ENCODE data around the gene KCNH4. TPM values are rescaled to one million over a fixed set of nuclear protein-coding genes. Genes with fewer than 3 reads are reported as not detected.

The KCNH4 gene
- total RNA-seq, 4 donors from 2014 or later, result not detected

DNA sequence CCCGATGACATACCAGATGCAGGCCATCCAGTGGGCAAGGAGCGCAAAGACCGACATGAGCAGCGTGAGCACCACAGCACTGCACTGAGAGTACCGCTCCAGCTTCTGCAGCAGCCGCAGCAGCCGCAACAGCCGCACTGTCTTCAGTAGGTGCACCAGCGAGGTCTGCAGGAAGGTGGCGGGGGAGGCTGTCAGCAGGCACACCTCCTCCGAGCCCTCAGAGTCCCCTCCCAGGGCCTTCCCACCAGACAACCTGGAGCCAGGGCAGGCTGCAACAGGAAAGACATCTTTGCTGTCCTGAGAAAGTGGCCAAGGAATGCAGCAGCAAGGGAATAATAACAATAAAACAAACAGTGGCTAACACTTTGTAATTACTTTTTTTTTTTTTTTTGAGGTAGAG is 9.1 kb downstream of the KCNH4 start:
- no peak overlapping the region for H3K27ac ChIP-seq
- no peak for TF ChIP-seq CTCF (IDR thresholded peaks at IDR 0.05)
- TF ChIP-seq POLR2A (IDR thresholded peaks at IDR 0.05), result no peak
- TF ChIP-seq POLR2AphosphoS5 (IDR thresholded peaks at IDR 0.05), result no peak
- no peak for TF ChIP-seq EP300 (IDR thresholded peaks at IDR 0.05; ENCODE audit: low read depth)
- in situ Hi-C loops (cut with MboI; ENCODE audit: low pct_ligation_motif_present in 1 of 4, low pct_unique_long_range_greater_than_20kb in 1 of 4, low sequenced_read_pairs in 3 of 4) (no loop called here), intact Hi-C loops (cut with DNase I; ENCODE audit: low total_unique reads) (no loop called here)
- WGBS, 2 donors (ENCODE audit: low coverage in 1 of 2), result 62 to 68% methylated on average over 5 to 10 of the region's 11 CpGs
- no peak for DNase-seq
- no peaks in the 10 kb centered on the region for H3K4me1 ChIP-seq
- H3K27me3 ChIP-seq, result no peaks in the 10 kb centered on the region
- H3K36me3 ChIP-seq, result no peaks in the 10 kb centered on the region
- no peaks in the 10 kb centered on the region for H3K9me3 ChIP-seq
- no peak overlapping the region for H3K4me3 ChIP-seq

DNA sequence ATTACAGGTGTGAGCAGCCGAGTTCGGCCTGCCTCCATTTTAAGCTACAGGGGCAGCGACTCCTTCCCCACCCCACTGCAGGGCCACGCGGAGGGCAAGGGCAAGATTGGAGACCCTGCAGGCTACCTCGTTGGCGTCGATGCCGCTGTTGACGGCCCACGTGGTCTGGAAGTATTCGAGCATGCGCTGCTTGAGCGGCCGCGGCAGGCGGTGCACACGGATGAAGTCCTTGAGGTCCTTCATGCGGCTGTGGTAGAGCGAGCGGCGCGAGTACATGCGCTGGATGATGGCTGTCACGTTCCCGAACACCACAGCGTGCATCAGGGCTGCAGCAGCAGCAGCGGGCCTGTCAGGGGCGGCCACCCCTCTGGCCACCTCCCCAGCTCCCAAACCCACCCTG is 11.6 kb downstream of the KCNH4 start:
- Histone ChIP-seq H3K9me3 (no peaks in the 10 kb centered on the region), H3K27ac (no peak overlapping the region), H3K27me3 (no peaks in the 10 kb centered on the region), H3K4me1 (no peaks in the 10 kb centered on the region), H3K4me3 (no peak overlapping the region), H3K36me3 (no peaks in the 10 kb centered on the region)
- in situ Hi-C loops (cut with MboI; ENCODE audit: low pct_ligation_motif_present in 1 of 4, low pct_unique_long_range_greater_than_20kb in 1 of 4, low sequenced_read_pairs in 3 of 4), result no loop called here
- TF ChIP-seq CTCF (IDR thresholded peaks at IDR 0.05) (no peak), EP300 (IDR thresholded peaks at IDR 0.05; ENCODE audit: low read depth) (no peak), POLR2A (IDR thresholded peaks at IDR 0.05) (no peak), POLR2AphosphoS5 (IDR thresholded peaks at IDR 0.05) (no peak)
- no peak for DNase-seq
- intact Hi-C loops (cut with DNase I; ENCODE audit: low total_unique reads), result no loop called here
- 93% methylated on average over 29 of the region's 29 CpGs; no CpG with 5 or more reads in 1 of the 2 donors for WGBS, 2 donors (ENCODE audit: low coverage in 1 of 2)

GRCh38 chr17:42167807-42168206 is 13.1 kb downstream of the KCNH4 start:
- H3K4me1 ChIP-seq, result no peaks in the 10 kb centered on the region
- no peaks in the 10 kb centered on the region for H3K9me3 ChIP-seq
- in situ Hi-C loops (cut with MboI; ENCODE audit: low pct_ligation_motif_present in 1 of 4, low pct_unique_long_range_greater_than_20kb in 1 of 4, low sequenced_read_pairs in 3 of 4), result no loop called here
- H3K36me3 ChIP-seq, result no peaks in the 10 kb centered on the region
- no peak overlapping the region for H3K27ac ChIP-seq
- intact Hi-C loops (cut with DNase I; ENCODE audit: low total_unique reads), result no loop called here
- no peaks in the 10 kb centered on the region for H3K27me3 ChIP-seq
- TF ChIP-seq POLR2AphosphoS5 (IDR thresholded peaks at IDR 0.05) (no peak), EP300 (IDR thresholded peaks at IDR 0.05; ENCODE audit: low read depth) (no peak), POLR2A (IDR thresholded peaks at IDR 0.05) (no peak), CTCF (IDR thresholded peaks at IDR 0.05) (no peak)
- 87 to 92% methylated on average over 8 of the region's 8 CpGs for WGBS, 2 donors (ENCODE audit: low coverage in 1 of 2)
- H3K4me3 ChIP-seq, result no peak overlapping the region
- no peak for DNase-seq

DNA sequence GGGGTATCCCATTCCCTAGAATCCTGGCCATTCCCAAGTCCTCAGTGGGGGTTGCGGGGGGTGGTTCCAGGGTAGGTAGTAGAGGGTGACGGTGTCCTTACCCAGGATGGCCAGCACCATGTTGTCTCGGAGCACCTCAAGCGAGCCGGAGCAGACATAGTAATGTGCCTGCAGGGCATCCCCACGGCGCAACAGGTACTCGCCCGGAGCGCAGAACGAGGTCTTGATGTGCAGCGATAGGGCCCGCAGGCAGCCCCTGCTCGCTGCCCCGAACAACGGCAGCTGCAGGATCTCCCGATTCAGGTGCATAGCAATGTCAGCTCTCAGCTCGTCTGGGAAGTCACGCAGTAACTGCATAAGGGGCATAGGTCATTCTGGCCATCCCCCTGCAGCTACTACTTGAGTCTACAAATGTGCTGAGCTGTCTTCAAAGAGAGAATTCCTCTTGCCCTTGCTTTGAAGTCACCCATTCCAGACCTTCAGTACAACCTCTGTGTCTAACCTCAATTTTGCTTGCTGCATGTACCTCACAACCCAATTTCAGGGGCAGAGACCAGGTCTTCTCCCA is 14.7 kb downstream of the KCNH4 start:
- in situ Hi-C loops (cut with MboI; ENCODE audit: low pct_ligation_motif_present in 1 of 4, low pct_unique_long_range_greater_than_20kb in 1 of 4, low sequenced_read_pairs in 3 of 4) (no loop called here), intact Hi-C loops (cut with DNase I; ENCODE audit: low total_unique reads) (no loop called here)
- no peaks in the 10 kb centered on the region for H3K9me3 ChIP-seq
- DNase-seq, result no peak
- no peaks in the 10 kb centered on the region for H3K27me3 ChIP-seq
- H3K27ac ChIP-seq, result no peak overlapping the region
- TF ChIP-seq EP300 (IDR thresholded peaks at IDR 0.05; ENCODE audit: low read depth) (no peak), CTCF (IDR thresholded peaks at IDR 0.05) (no peak), POLR2A (IDR thresholded peaks at IDR 0.05) (no peak)
- no peak overlapping the region for H3K4me3 ChIP-seq
- no peaks in the 10 kb centered on the region for H3K4me1 ChIP-seq
- WGBS, 2 donors (ENCODE audit: low coverage in 1 of 2), result 89% methylated on average over 19 of the region's 19 CpGs; no CpG with 5 or more reads in 1 of the 2 donors
- H3K36me3 ChIP-seq, result no peaks in the 10 kb centered on the region

All from transverse colon (tissue), 4 donors.